Ishikawa (cell line): ENCODE results near the gene GSTM2.

Experiments used
- CEBPB ChIP-seq: IDR thresholded peaks from 2 replicates; pipeline ENCODE4 v1.6.1; 2012
- CREB1 ChIP-seq: IDR thresholded peaks from 2 replicates; pipeline ENCODE4 v1.6.1; 2012; ENCODE audit warnings: low read depth
- EGR1 ChIP-seq: IDR thresholded peaks from 2 replicates; pipeline ENCODE4 v1.6.1; 2012
- EP300 ChIP-seq: IDR thresholded peaks from 2 replicates; pipeline ENCODE4 v1.6.1; 2012; ENCODE audit warnings: borderline replicate concordance
- FOXM1 ChIP-seq: IDR thresholded peaks from 2 replicates; pipeline ENCODE4 v1.6.1; 2012; ENCODE audit warnings: low read depth, borderline replicate concordance
- MAX ChIP-seq: IDR thresholded peaks from 2 replicates; pipeline ENCODE4 v1.6.1; 2012
- NFIC ChIP-seq: IDR thresholded peaks from 2 replicates; pipeline ENCODE4 v1.6.1; 2012
- RAD21 ChIP-seq: IDR thresholded peaks from 2 replicates; pipeline ENCODE4 v1.6.1; 2012; ENCODE audit warnings: low read depth
- REST ChIP-seq: IDR thresholded peaks from 2 replicates; pipeline ENCODE4 v1.6.1; 2012; ENCODE audit warnings: low read depth, mild to moderate bottlenecking
- TAF1 ChIP-seq: IDR thresholded peaks from 2 replicates; pipeline ENCODE4 v1.6.1; 2012; ENCODE audit warnings: low read depth, mild to moderate bottlenecking
- TCF12 ChIP-seq: IDR thresholded peaks from 2 replicates; pipeline ENCODE4 v1.6.1; 2012; ENCODE audit warnings: low read depth
- TEAD4 ChIP-seq: IDR thresholded peaks from 2 replicates; pipeline ENCODE4 v1.6.1; 2012
- USF1 ChIP-seq: IDR thresholded peaks from 2 replicates; pipeline ENCODE4 v1.6.1; 2012
- YY1 ChIP-seq: IDR thresholded peaks from 2 replicates; pipeline ENCODE4 v1.6.1; 2012; ENCODE audit warnings: low read depth
- ZBTB7A ChIP-seq: IDR thresholded peaks from 2 replicates; pipeline ENCODE4 v1.6.1; 2012; ENCODE audit warnings: low read depth

The GSTM2 gene

GRCh38 chr1:109687641-109688499 is 20.0 kb downstream of the GSTM2 start, which contains the start of gene GSTM1:
TSS of gene GSTM1 (plus strand) at chr1:109687817. CDS start at chr1:109687874, 57 bp downstream.
- TF ChIP-seq FOXM1 (no peak), TAF1 (no peak), ZBTB7A (no peak), MAX (no peak), EP300 (no peak), CEBPB (no peak), REST (no peak), USF1 (no peak), YY1 (no peak), EGR1 (no peak), NFIC (no peak), CREB1 (no peak), TCF12 (no peak), TEAD4 (no peak), RAD21 (no peak)

- TF ChIP-seq MAX (no peak), NFIC (no peak), RAD21 (no peak), EP300 (no peak), YY1 (no peak), REST (no peak), ZBTB7A (no peak), USF1 (no peak), CEBPB (no peak), TAF1 (no peak), FOXM1 (no peak), TCF12 (no peak)
Measured at GRCh38 chr1:109689844-109690405, 22.1 kb downstream of the GSTM2 start.

- TF ChIP-seq ZBTB7A (no peak), TCF12 (no peak), USF1 (no peak)
Measured at GRCh38 chr1:109691759-109692158, 23.9 kb downstream of the GSTM2 start.

GRCh38 chr1:109697066-109697465 is 29.2 kb downstream of the GSTM2 start:
- no peak for TF ChIP-seq TCF12

- TF ChIP-seq RAD21 (peak; percentile 52), CREB1 (no peak)
Measured at GRCh38 chr1:109704173-109704572, 36.3 kb downstream of the GSTM2 start.

- no peak for TF ChIP-seq TCF12
- no peak for TF ChIP-seq TAF1
- TF ChIP-seq NFIC: no peak
- no peak for TF ChIP-seq USF1
- TF ChIP-seq MAX: no peak
Measured at GRCh38 chr1:109705411-109705810, 37.6 kb downstream of the GSTM2 start.
